GM12878 (cell line): Measurements from ENCODE around the gene RGSL1. TPM values are rescaled to one million over a fixed set of nuclear protein-coding genes. Genes with fewer than 3 reads are reported as not detected.

ENCODE experiments used
- ATAC-seq: fragments of 200-7000 bp; cut with Tn5 transposase; 3 replicates; pipeline ENCODE4 v1.9.1; 2020; ENCODE audit warnings: mild to moderate bottlenecking, moderate library complexity
- BruUV-seq: library from RNA; stranded (reverse); fragments of 400-500 nt; replicated peaks from 2 replicates; lab custom pipeline; 2021; lab: Mats Ljungman, UMichigan
- CTCF ChIA-PET: fragments of 300-600 bp; sonication (Branson Sonifier 250); formaldehyde crosslinking; extraction: SDS; loops from one replicate; lab custom pipeline; 2021; ENCODE audit warnings: inconsistent platforms; lab: Yijun Ruan, JAX
- POLR2A ChIA-PET: fragments of 350-600 bp; formaldehyde crosslinking; extraction: SDS; loops from one replicate; lab custom pipeline; 2021; ENCODE audit warnings: inconsistent platforms; lab: Charles Lee
- RAD21 ChIA-PET: fragments of 300-600 bp; sonication (Branson Sonifier 250); formaldehyde crosslinking; loops from one replicate; lab custom pipeline; 2023; ENCODE audit warnings: antibody characterized with exemption; ENCODE audit not compliant: unreplicated experiment; lab: Charles Lee
- SMC1A ChIA-PET: fragments of 300-600 bp; sonication (Branson Sonifier 250); formaldehyde crosslinking; loops from one replicate; lab custom pipeline; 2023; ENCODE audit not compliant: unreplicated experiment, uncharacterized antibody; lab: Charles Lee
- DNase-seq: peaks from one replicate; pipeline ENCODE4 v3.0.0-alpha.2; 2011; ENCODE audit warnings: low read depth, low spot score
- FAIRE-seq: peaks from 3 replicates; lab custom pipeline; 2011; peaks lifted over from hg19 to GRCh38; lab: Jason Lieb, UNC
- H2AFZ ChIP-seq: 2 replicates; pipeline ENCODE4 v1.6.0; 2011; ENCODE audit warnings: low read depth, low read length, control low read depth; ENCODE audit not compliant: control insufficient read depth
- H3K27ac ChIP-seq: 2 replicates; pipeline ENCODE4 v1.5.1; 2011; ENCODE audit warnings: control low read depth; ENCODE audit not compliant: control insufficient read depth, insufficient read depth
- H3K27me3 ChIP-seq, 2 experiments: replicated peaks in 1 of 2; 2 replicates each; pipeline versions ENCODE4 v1.6.0 to v1.6.1; 2011; ENCODE audit warnings: low read length in 1 of 2; ENCODE audit not compliant: control insufficient read depth in 2 of 2, insufficient read depth in 2 of 2
- H3K36me3 ChIP-seq, 2 experiments: 2 replicates each; pipeline ENCODE4 v1.5.1; 2011; ENCODE audit warnings: low read length in 1 of 2; ENCODE audit not compliant: control insufficient read depth in 2 of 2, insufficient read depth in 2 of 2
- H3K4me1 ChIP-seq: 2 replicates; pipeline ENCODE4 v1.6.1; 2011; ENCODE audit warnings: mild to moderate bottlenecking, low read length, moderate library complexity, mixed read lengths; ENCODE audit not compliant: control insufficient read depth, insufficient read depth
- H3K4me2 ChIP-seq: 2 replicates; pipeline ENCODE4 v1.6.0; 2011; ENCODE audit warnings: control low read depth; ENCODE audit not compliant: control insufficient read depth, insufficient read depth
- H3K4me3 ChIP-seq: fragments of 200-600 bp; sonication (generic); 2 replicates; pipeline ENCODE4 v1.5.1; 2016
- H3K79me2 ChIP-seq: 2 replicates; pipeline ENCODE4 v1.6.0; 2011; ENCODE audit warnings: low read length; ENCODE audit not compliant: control insufficient read depth, insufficient read depth
- H3K9ac ChIP-seq: 2 replicates; pipeline ENCODE4 v1.8.0; 2011; ENCODE audit warnings: low read length, control low read depth, mixed read lengths; ENCODE audit not compliant: control insufficient read depth, insufficient read depth
- H3K9me3 ChIP-seq: replicated peaks from 3 replicates; pipeline ENCODE4 v1.5.1; 2011; ENCODE audit warnings: mild to moderate bottlenecking, low read length; ENCODE audit not compliant: control insufficient read depth, insufficient read depth
- H4K20me1 ChIP-seq: 2 replicates; pipeline ENCODE4 v1.6.0; 2011; ENCODE audit not compliant: control insufficient read depth, insufficient read depth
- CHD1 ChIP-seq: IDR thresholded peaks from 2 replicates; pipeline ENCODE4 v1.6.1; 2012; ENCODE audit warnings: low read depth, low read length, improper control_type of control experiment
- DPF2 ChIP-seq: fragments of 450-650 bp; IDR thresholded peaks from 2 replicates; pipeline ENCODE4 v1.6.1; 2017; ENCODE audit warnings: mild to moderate bottlenecking
- E2F8 ChIP-seq: fragments of 450-650 bp; IDR thresholded peaks from 2 replicates; pipeline ENCODE4 v1.6.1; 2018; ENCODE audit warnings: mild to moderate bottlenecking, low read depth, moderate library complexity; ENCODE audit not compliant: partially characterized antibody
- EZH2 ChIP-seq: IDR thresholded peaks from 2 replicates; pipeline ENCODE4 v1.6.1; 2012; ENCODE audit warnings: low read depth, mild to moderate bottlenecking, control low read depth, inconsistent platforms, low read length, borderline replicate concordance; ENCODE audit not compliant: control insufficient read depth
- HDGF ChIP-seq: fragments of 450-650 bp; IDR thresholded peaks from 2 replicates; pipeline ENCODE4 v1.6.1; 2016; ENCODE audit warnings: antibody characterized with exemption
- NFIC ChIP-seq: IDR thresholded peaks from 2 replicates; pipeline ENCODE4 v1.6.1; 2012; ENCODE audit warnings: low read depth, mild to moderate bottlenecking, inconsistent platforms, low read length, moderate library complexity
- RAD51 ChIP-seq: fragments of 450-650 bp; IDR thresholded peaks from 2 replicates; pipeline ENCODE4 v1.6.1; 2016; ENCODE audit warnings: moderate library complexity, mild to moderate bottlenecking, inconsistent platforms
- RBBP5 ChIP-seq: fragments of 200-600 bp; sonication (generic); conservative IDR thresholded peaks from 2 replicates; pipeline ENCODE4 v1.6.1; 2016
- SMAD1 ChIP-seq: fragments of 450-650 bp; IDR thresholded peaks from 2 replicates; pipeline ENCODE4 v1.6.1; 2018; ENCODE audit warnings: mild to moderate bottlenecking, low read depth; ENCODE audit not compliant: partially characterized antibody
- SUPT20H ChIP-seq: IDR thresholded peaks from 2 replicates; pipeline ENCODE4 v1.6.1; 2011; ENCODE audit warnings: low read depth, mild to moderate bottlenecking, low read length, moderate library complexity, borderline replicate concordance; ENCODE audit not compliant: control insufficient read depth
- TBL1XR1 ChIP-seq: IDR thresholded peaks from 2 replicates; pipeline ENCODE4 v1.6.1; 2012; ENCODE audit warnings: low read depth, low read length, improper control_type of control experiment
- TCF12 ChIP-seq: IDR thresholded peaks from 2 replicates; pipeline ENCODE4 v1.6.1; 2011; ENCODE audit warnings: low read depth, mild to moderate bottlenecking, low read length
- WGBS: methylation state at CpG from one replicate; pipeline ENCODE4 v1.1.6; 2016; ENCODE audit warnings: low lambda C conversion rate; ENCODE audit not compliant: insufficient replicate concordance, insufficient coverage; ENCODE audit errors: missing lambda C conversion rate; 5-methylcytosine and 5-hydroxymethylcytosine counted together
- in situ Hi-C: fragments of 300-500 bp; cut with MboI; formaldehyde crosslinking; loops from 9 replicates; pipeline ENCODE4 v1.14.3; 2018; ENCODE audit warnings: mixed read lengths
- intact Hi-C: fragments of 100-400 bp; cut with micrococcal nuclease; formaldehyde crosslinking; loops from one replicate; pipeline ENCODE4 v1.14.2; 2022; ENCODE audit not compliant: unreplicated experiment
- polyA plus RNA-seq, 11 experiments: library from polyadenylated mRNA; depleted of rRNA in 4 of 11; unstranded in 6 of 11; stranded (reverse) in 5 of 11; fragments of >200 nt; fragmentation: Nextera tagmentation in 4 of 11; fragmentation: Illumina TruSeq in 1 of 11; extraction: Ambion mirVana in 4 of 11; extraction: Trizol in 1 of 11; gene quantifications; 1 replicate in 1 of 11; 2 replicates in 10 of 11; pipeline versions ENCODE4 v1.2.1 to v1.2.3, GENCODE V29; 2011 to 2016; ENCODE audit warnings: inconsistent platforms in 2 of 11, missing spikeins in 2 of 11, low read depth in 1 of 11
- total RNA-seq, 4 experiments: library from RNA; depleted of rRNA in 3 of 4; stranded (reverse); fragments of >200 nt in 3 of 4; fragmentation: Illumina TruSeq in 1 of 4; extraction: Trizol in 1 of 4; gene quantifications; 2 replicates each; pipeline versions ENCODE4 v1.2.1 to v1.2.3, GENCODE V29; 2013 to 2021
- TF ChIP-seq, protein P1 (sequence below): fragments of 450-650 bp; IDR thresholded peaks from 2 replicates; pipeline ENCODE4 v1.6.1; 2017; ENCODE audit warnings: mild to moderate bottlenecking, low read depth, inconsistent platforms; ENCODE audit not compliant: poor library complexity, severe bottlenecking
- TF ChIP-seq, protein P2 (sequence below): fragments of 450-650 bp; IDR thresholded peaks from 2 replicates; pipeline ENCODE4 v1.6.1; 2017; ENCODE audit warnings: antibody characterized with exemption, mild to moderate bottlenecking, moderate library complexity

RGSL1 gene
- total and polyA plus RNA-seq, 10 of the 15 experiments (the other 5 are each of a cell fraction or from before 2014, with no cell fraction given) = 0.05 to 0.28 (median 0.27) TPM; not detected in 5

- TF ChIP-seq, protein P1, sequence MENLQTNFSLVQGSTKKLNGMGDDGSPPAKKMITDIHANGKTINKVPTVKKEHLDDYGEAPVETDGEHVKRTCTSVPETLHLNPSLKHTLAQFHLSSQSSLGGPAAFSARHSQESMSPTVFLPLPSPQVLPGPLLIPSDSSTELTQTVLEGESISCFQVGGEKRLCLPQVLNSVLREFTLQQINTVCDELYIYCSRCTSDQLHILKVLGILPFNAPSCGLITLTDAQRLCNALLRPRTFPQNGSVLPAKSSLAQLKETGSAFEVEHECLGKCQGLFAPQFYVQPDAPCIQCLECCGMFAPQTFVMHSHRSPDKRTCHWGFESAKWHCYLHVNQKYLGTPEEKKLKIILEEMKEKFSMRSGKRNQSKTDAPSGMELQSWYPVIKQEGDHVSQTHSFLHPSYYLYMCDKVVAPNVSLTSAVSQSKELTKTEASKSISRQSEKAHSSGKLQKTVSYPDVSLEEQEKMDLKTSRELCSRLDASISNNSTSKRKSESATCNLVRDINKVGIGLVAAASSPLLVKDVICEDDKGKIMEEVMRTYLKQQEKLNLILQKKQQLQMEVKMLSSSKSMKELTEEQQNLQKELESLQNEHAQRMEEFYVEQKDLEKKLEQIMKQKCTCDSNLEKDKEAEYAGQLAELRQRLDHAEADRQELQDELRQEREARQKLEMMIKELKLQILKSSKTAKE = peak; percentile 23
- TF ChIP-seq RAD51 = no peak
- no peak for TF ChIP-seq TBL1XR1
- no peak for TF ChIP-seq HDGF
- no peak for TF ChIP-seq EZH2
- no peak for TF ChIP-seq CHD1
Measured at GRCh38 chr1:182430263-182431068, 19.5 kb upstream of the RGSL1 start (continued).

DNA sequence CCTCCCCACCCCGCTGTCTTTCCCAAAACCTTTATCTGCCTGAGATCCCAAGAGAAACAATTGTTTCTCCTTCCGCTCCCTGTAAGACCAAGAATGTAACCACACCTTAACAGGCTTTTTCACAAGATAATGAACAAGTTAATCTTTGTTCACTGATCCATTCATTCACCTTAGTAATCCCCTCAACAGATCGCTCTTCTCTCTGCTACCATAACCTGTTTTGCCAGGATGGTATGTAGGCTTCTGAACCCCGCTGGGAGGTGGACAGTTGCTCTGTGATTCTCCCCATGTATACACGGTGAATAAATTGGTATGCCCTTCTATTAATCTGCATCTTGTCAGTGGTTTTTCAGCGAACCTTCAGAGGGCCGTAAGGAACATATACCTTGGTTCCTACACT lies 18.7 kb upstream of the RGSL1 start:
- FAIRE-seq (no peak), ATAC-seq (no peak), DNase-seq (no peak)
- SMC1A ChIA-PET = interaction anchor here (1.0 kb wide), 1 partner anchor 18 kb away, joined by 3 read pairs; no protein-coding TSS in a partner anchor
- 95% methylated on average over 7 of the region's 7 CpGs for whole genome bisulfite sequencing
- intact Hi-C loops (no loop called here), in situ Hi-C loops (no loop called here)
- no peak overlapping the region for H3K9ac ChIP-seq
- H4K20me1 ChIP-seq = no peaks in the 10 kb centered on the region
- no peaks in the 10 kb centered on the region for H3K36me3 ChIP-seq
- no peak overlapping the region for H3K4me3 ChIP-seq
- no peaks in the 10 kb centered on the region for H3K27me3 ChIP-seq
- POLR2A ChIA-PET = no interaction called here
- no peak overlapping the region for H2AFZ ChIP-seq
- RAD21 ChIA-PET = interaction anchor here (1.4 to 1.8 kb wide), 2 partner anchors 35 to 157 kb away, joined by 3 to 5 read pairs; no protein-coding TSS in a partner anchor
- no peaks in the 10 kb centered on the region for H3K79me2 ChIP-seq
- no peak overlapping the region; the same call in 1 of the 2 replicates for H3K27ac ChIP-seq
- no TSS peak for BruUV-seq
- CTCF ChIA-PET = interaction anchor here (2.0 kb wide), 1 partner anchor 14 kb away, joined by 6 read pairs; no protein-coding TSS in a partner anchor
- no peaks in the 10 kb centered on the region for H3K9me3 ChIP-seq
- H3K4me1 ChIP-seq = peaks cover 26% of the 10 kb centered on the region
- no peak overlapping the region for H3K4me2 ChIP-seq
- no peak for TF ChIP-seq TCF12
- TF ChIP-seq, protein P2, sequence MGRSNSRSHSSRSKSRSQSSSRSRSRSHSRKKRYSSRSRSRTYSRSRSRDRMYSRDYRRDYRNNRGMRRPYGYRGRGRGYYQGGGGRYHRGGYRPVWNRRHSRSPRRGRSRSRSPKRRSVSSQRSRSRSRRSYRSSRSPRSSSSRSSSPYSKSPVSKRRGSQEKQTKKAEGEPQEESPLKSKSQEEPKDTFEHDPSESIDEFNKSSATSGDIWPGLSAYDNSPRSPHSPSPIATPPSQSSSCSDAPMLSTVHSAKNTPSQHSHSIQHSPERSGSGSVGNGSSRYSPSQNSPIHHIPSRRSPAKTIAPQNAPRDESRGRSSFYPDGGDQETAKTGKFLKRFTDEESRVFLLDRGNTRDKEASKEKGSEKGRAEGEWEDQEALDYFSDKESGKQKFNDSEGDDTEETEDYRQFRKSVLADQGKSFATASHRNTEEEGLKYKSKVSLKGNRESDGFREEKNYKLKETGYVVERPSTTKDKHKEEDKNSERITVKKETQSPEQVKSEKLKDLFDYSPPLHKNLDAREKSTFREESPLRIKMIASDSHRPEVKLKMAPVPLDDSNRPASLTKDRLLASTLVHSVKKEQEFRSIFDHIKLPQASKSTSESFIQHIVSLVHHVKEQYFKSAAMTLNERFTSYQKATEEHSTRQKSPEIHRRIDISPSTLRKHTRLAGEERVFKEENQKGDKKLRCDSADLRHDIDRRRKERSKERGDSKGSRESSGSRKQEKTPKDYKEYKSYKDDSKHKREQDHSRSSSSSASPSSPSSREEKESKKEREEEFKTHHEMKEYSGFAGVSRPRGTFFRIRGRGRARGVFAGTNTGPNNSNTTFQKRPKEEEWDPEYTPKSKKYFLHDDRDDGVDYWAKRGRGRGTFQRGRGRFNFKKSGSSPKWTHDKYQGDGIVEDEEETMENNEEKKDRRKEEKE = no peak
- no peak for TF ChIP-seq SUPT20H
- no peak for TF ChIP-seq NFIC
- TF ChIP-seq DPF2 = no peak
- TF ChIP-seq E2F8 = no peak
- TF ChIP-seq RBBP5 = no peak
- TF ChIP-seq SMAD1 = no peak
